SU-DHL-6 (cell line): ENCODE measurements around the gene GRM8.

Experiments
- H2AFZ ChIP-seq: fragments of 200-600 bp; sonication (generic); 2 replicates; pipeline ENCODE4 v1.6.1; 2014; ENCODE audit warnings: low read depth, mild to moderate bottlenecking, moderate library complexity, mixed read lengths, antibody characterized with exemption, low read length; ENCODE audit not compliant: severe bottlenecking
- H3F3A ChIP-seq: fragments of 200-600 bp; shearing (Covaris generic); 2 replicates; pipeline ENCODE4 v1.6.0; 2016; ENCODE audit warnings: antibody characterized with exemption, mild to moderate bottlenecking; ENCODE audit not compliant: insufficient read depth
- H3K27ac ChIP-seq: fragments of 200-600 bp; sonication (generic); 2 replicates; pipeline ENCODE4 v1.5.1; 2016; ENCODE audit warnings: low read depth, mild to moderate bottlenecking, low read length, moderate library complexity, mixed read lengths
- H3K27me3 ChIP-seq: fragments of 200-600 bp; sonication (generic), shearing (Covaris generic); 2 replicates; pipeline ENCODE4 v1.6.0; 2014; ENCODE audit warnings: mild to moderate bottlenecking, low read length
- H3K36me3 ChIP-seq: fragments of 200-600 bp; sonication (generic); 2 replicates; pipeline ENCODE4 v1.6.1; 2014; ENCODE audit warnings: mild to moderate bottlenecking, low read length, mixed read lengths
- H3K4me2 ChIP-seq: fragments of 300-600, 200-600 bp; shearing (Covaris generic), sonication (generic); 2 replicates; pipeline ENCODE4 v1.6.0; 2014; ENCODE audit warnings: low read length, low read depth, mild to moderate bottlenecking; ENCODE audit not compliant: poor library complexity, severe bottlenecking
- H3K4me3 ChIP-seq: fragments of 200-600 bp; sonication (generic); 2 replicates; pipeline ENCODE4 v1.5.1; 2014; ENCODE audit warnings: antibody characterized with exemption, low read length, mild to moderate bottlenecking, mixed read lengths; ENCODE audit not compliant: insufficient read depth, poor library complexity, severe bottlenecking
- H3K79me2 ChIP-seq: fragments of 200-600 bp; sonication (generic); 2 replicates; pipeline ENCODE4 v1.6.1; 2014; ENCODE audit warnings: mild to moderate bottlenecking, low read length, moderate library complexity; ENCODE audit not compliant: insufficient read depth
- H3K9ac ChIP-seq: fragments of 200-600 bp; sonication (generic); 2 replicates; pipeline ENCODE4 v1.7.0; 2014; ENCODE audit warnings: mild to moderate bottlenecking, low read length
- H3K9me2 ChIP-seq: fragments of 200-600 bp; sonication (generic); replicated peaks from 2 replicates; pipeline ENCODE4 v1.6.1; 2014; ENCODE audit warnings: low read length; ENCODE audit not compliant: insufficient read depth
- H3K9me3 ChIP-seq: fragments of 200-600 bp; sonication (generic); 2 replicates; pipeline ENCODE4 v1.6.1; 2014; ENCODE audit warnings: low read length, mixed read lengths; ENCODE audit not compliant: insufficient read depth
- H4K20me1 ChIP-seq: fragments of 200-600 bp; sonication (generic); 2 replicates; pipeline ENCODE4 v1.6.1; 2014; ENCODE audit warnings: low read depth, mild to moderate bottlenecking, antibody characterized with exemption, low read length, moderate library complexity, mixed read lengths
- EZH2phosphoT487 ChIP-seq: fragments of 200-600 bp; sonication (generic), shearing (Covaris generic); conservative IDR thresholded peaks from 2 replicates; pipeline ENCODE4 v1.6.1; 2018; ENCODE audit warnings: mild to moderate bottlenecking, antibody characterized with exemption, low read length, moderate library complexity, mixed read lengths
- TF ChIP-seq, protein P1 (sequence below): fragments of 200-600 bp; sonication (generic); IDR thresholded peaks from one replicate; pipeline ENCODE4 v1.5.1; 2017; ENCODE audit warnings: antibody characterized with exemption, mild to moderate bottlenecking, low read length, moderate library complexity; ENCODE audit not compliant: insufficient read depth, poor library complexity, severe bottlenecking

The GRM8 gene

DNA sequence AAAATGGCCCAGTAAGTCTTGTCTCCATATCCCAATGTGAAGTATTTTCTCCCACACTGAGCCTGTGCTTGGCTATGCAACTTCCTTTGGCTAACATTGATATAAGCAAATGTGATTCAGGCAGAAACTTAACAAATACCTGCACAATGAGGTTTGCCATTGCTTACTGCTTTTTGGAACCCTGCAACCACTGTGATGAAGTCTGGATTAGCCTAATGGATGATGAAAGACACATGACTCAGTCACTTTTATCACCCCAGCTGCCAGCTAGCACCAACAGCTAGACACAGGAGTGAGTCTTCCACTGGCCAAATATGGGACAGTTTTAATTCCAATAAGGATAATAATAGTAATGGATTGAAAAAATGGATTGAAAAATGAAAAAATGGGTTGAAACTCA, 854.5 kb downstream of the GRM8 start:
- no peaks in the 10 kb centered on the region for H3K9me2 ChIP-seq
- no peak overlapping the region for H3K27ac ChIP-seq
- no peaks in the 10 kb centered on the region for H3K9me3 ChIP-seq
- no peaks in the 10 kb centered on the region for H3K79me2 ChIP-seq
- no peak overlapping the region for H3K9ac ChIP-seq
- H2AFZ ChIP-seq = no peak overlapping the region
- no peaks in the 10 kb centered on the region for H3F3A ChIP-seq
- no peak overlapping the region for H3K4me2 ChIP-seq
- H3K27me3 ChIP-seq = no peaks in the 10 kb centered on the region
- no peaks in the 10 kb centered on the region for H4K20me1 ChIP-seq
- TF ChIP-seq EZH2phosphoT487 = no peak
- TF ChIP-seq, protein P1, sequence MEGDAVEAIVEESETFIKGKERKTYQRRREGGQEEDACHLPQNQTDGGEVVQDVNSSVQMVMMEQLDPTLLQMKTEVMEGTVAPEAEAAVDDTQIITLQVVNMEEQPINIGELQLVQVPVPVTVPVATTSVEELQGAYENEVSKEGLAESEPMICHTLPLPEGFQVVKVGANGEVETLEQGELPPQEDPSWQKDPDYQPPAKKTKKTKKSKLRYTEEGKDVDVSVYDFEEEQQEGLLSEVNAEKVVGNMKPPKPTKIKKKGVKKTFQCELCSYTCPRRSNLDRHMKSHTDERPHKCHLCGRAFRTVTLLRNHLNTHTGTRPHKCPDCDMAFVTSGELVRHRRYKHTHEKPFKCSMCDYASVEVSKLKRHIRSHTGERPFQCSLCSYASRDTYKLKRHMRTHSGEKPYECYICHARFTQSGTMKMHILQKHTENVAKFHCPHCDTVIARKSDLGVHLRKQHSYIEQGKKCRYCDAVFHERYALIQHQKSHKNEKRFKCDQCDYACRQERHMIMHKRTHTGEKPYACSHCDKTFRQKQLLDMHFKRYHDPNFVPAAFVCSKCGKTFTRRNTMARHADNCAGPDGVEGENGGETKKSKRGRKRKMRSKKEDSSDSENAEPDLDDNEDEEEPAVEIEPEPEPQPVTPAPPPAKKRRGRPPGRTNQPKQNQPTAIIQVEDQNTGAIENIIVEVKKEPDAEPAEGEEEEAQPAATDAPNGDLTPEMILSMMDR = no peak
- no peaks in the 10 kb centered on the region for H3K36me3 ChIP-seq
- H3K4me3 ChIP-seq = no peak overlapping the region

DNA sequence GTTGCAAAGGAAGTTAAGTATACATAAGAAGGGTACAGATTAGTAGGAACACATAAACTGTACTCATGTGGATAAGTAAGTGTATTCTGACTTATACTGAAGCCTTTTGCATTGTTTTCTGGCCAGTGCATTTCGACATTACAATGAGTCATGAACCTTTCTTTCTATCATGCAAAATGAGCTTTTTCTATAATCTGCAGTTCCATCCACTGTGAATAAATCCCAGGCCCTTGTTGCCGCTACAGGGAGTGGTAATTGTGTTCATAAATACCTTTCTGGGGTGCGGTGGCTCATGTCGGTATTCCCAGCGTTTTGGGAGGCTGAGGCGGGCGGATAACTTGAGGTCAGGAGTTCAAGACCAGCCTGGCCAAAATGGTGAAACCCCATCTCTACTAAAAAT, 858.3 kb downstream of the GRM8 start:
- Histone ChIP-seq H3K9ac (no peak overlapping the region), H2AFZ (no peak overlapping the region), H3K9me2 (no peaks in the 10 kb centered on the region), H3K4me3 (no peak overlapping the region), H4K20me1 (no peaks in the 10 kb centered on the region), H3K36me3 (no peaks in the 10 kb centered on the region), H3K27ac (no peak overlapping the region), H3K27me3 (no peaks in the 10 kb centered on the region), H3K79me2 (no peaks in the 10 kb centered on the region), H3F3A (no peaks in the 10 kb centered on the region), H3K4me2 (no peak overlapping the region), H3K9me3 (no peaks in the 10 kb centered on the region)
- no peak for TF ChIP-seq EZH2phosphoT487
- TF ChIP-seq, protein P1 = no peak
